Thoracic aorta (tissue), 2 donors: ENCODE measurements around the gene SLC9A2. TPM values are rescaled to one million over a fixed set of nuclear protein-coding genes. Genes with fewer than 3 reads are reported as not detected.

Source experiments
- ATAC-seq: fragments of 150-250 bp; one replicate; pipeline ENCODE4 v1.8.0; 2017; ENCODE audit warnings: low read depth; ENCODE audit not compliant: insufficient number of reproducible peaks, low FRiP score
- DNase-seq: peaks from one replicate; pipeline ENCODE4 v3.0.0-alpha.2; 2020; ENCODE audit warnings: low spot score
- H3K27ac ChIP-seq, 2 donors: fragments of 200-600 bp; sonication (generic); 1 replicate in 1 of 2; 2 replicates in 1 of 2; pipeline ENCODE4 v1.5.1; 2016; ENCODE audit warnings: mild to moderate bottlenecking in 2 of 2, moderate library complexity in 2 of 2
- H3K27me3 ChIP-seq: fragments of 200-600 bp; sonication (generic); replicated peaks from 2 replicates; pipeline ENCODE4 v1.6.0; 2016; ENCODE audit warnings: mild to moderate bottlenecking; ENCODE audit not compliant: insufficient read depth
- H3K36me3 ChIP-seq: fragments of 200-600 bp; sonication (generic); one replicate; pipeline ENCODE4 v1.5.1; 2016
- H3K4me1 ChIP-seq, 2 donors: fragments of 200-600 bp; sonication (generic); 1 replicate in 1 of 2; 2 replicates in 1 of 2; pipeline versions ENCODE4 v1.5.1 to v1.6.0; 2016; ENCODE audit warnings: low read depth in 2 of 2, mild to moderate bottlenecking in 1 of 2; ENCODE audit not compliant: control insufficient read depth in 1 of 2
- H3K4me3 ChIP-seq: fragments of 200-600 bp; sonication (generic); 2 replicates; pipeline ENCODE4 v1.5.1; 2016; ENCODE audit warnings: mild to moderate bottlenecking
- H3K9me3 ChIP-seq: fragments of 200-600 bp; sonication (generic); 2 replicates; pipeline ENCODE4 v1.5.1; 2016
- total RNA-seq, 2 donors: library from RNA; depleted of rRNA; stranded (reverse); fragments of >200 nt; gene quantifications; one replicate each; pipeline versions ENCODE4 v1.1.0 to v1.2.3, GENCODE V29; 2016
- TF ChIP-seq, protein P1 (sequence below): fragments of 200-600 bp; sonication (generic); IDR thresholded peaks from one replicate; pipeline ENCODE4 v1.5.1; 2019; ENCODE audit warnings: antibody characterized with exemption

Gene SLC9A2
- total RNA-seq, 2 donors from 2014 or later, result 0.71 TPM; not detected in 1

DNA sequence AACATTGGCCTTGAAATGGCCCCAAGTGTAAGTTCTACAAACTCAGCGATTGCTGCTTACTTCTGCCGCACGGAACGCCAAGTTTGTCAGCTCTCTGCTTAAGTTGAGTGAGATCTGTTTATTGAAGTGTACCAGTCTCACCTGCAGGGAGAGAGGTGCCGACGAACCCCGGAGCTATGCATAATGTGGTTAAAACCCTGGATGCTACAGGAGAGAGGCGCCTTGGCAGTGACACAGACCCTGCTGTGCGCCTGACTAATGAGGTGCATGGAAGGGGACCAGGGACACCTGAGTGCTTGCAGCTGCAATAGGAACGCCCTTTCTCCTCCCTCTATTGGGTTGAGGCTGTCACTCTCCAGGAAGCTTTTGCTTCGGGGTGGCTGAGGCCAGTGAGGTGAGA lies 979 bp downstream of the SLC9A2 start:
- TF ChIP-seq, protein P1, sequence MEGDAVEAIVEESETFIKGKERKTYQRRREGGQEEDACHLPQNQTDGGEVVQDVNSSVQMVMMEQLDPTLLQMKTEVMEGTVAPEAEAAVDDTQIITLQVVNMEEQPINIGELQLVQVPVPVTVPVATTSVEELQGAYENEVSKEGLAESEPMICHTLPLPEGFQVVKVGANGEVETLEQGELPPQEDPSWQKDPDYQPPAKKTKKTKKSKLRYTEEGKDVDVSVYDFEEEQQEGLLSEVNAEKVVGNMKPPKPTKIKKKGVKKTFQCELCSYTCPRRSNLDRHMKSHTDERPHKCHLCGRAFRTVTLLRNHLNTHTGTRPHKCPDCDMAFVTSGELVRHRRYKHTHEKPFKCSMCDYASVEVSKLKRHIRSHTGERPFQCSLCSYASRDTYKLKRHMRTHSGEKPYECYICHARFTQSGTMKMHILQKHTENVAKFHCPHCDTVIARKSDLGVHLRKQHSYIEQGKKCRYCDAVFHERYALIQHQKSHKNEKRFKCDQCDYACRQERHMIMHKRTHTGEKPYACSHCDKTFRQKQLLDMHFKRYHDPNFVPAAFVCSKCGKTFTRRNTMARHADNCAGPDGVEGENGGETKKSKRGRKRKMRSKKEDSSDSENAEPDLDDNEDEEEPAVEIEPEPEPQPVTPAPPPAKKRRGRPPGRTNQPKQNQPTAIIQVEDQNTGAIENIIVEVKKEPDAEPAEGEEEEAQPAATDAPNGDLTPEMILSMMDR, result no peak
- Histone ChIP-seq H3K27me3 (no peaks in the 10 kb centered on the region), H3K4me3 (no peak overlapping the region), H3K36me3 (no peaks in the 10 kb centered on the region), H3K27ac (no peak overlapping the region), H3K4me1 (peaks cover 0 to 8% of the 10 kb centered on the region in 2 donors), H3K9me3 (no peaks in the 10 kb centered on the region)
- DNase-seq (no peak), ATAC-seq (no peak)

DNA sequence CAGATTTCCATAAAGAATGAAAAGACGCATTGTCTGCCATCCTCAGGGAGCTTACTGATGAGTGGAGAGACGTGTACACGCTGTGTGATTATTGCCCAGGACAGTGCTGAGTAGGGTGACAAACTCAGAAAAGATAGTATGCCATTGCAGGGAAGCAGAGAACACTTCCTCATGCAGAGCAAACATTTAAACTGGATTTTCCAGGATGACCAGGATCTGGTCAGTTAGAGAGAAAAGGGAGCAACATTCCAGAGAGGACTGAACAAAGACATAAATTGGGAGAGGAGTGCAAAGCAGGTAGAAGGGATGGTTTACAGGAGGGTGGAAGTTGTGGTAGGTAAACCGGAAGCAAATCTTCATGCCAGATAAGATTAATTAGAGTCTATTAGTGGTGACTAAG lies 2.3 kb downstream of the SLC9A2 start:
- Histone ChIP-seq H3K4me1 (peaks cover 0 to 8% of the 10 kb centered on the region in 2 donors), H3K9me3 (no peaks in the 10 kb centered on the region), H3K27ac (no peak overlapping the region), H3K27me3 (no peaks in the 10 kb centered on the region), H3K4me3 (no peak overlapping the region), H3K36me3 (no peaks in the 10 kb centered on the region)
- TF ChIP-seq, protein P1, result no peak
- DNase-seq (no peak), ATAC-seq (no peak)

DNA sequence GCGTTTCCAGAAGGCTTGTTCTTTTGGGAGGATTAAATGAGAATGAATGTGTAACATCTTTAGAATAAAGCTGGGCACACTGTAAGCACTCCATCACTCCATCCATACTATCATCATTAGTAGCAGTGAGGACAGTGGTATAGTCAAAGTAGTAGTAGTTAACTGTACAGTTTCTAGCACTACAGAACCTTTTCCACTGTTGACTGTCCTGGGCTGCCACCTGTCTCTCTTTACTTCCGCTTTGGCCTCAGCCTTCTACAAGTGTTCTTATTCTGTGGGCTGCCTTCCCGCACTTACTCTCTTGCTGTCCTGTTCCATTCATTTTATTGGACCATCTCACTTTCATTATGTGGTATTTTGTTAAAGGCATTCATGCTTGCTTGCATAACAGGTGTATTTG lies 3.3 kb downstream of the SLC9A2 start:
- no peak overlapping the region for H3K4me3 ChIP-seq
- no peak for ATAC-seq
- no peak overlapping the region for H3K27ac ChIP-seq
- peaks cover 0 to 8% of the 10 kb centered on the region in 2 donors for H3K4me1 ChIP-seq
- H3K9me3 ChIP-seq, result no peaks in the 10 kb centered on the region
- no peak for DNase-seq
- TF ChIP-seq, protein P1, result no peak
- no peaks in the 10 kb centered on the region for H3K27me3 ChIP-seq
- no peaks in the 10 kb centered on the region for H3K36me3 ChIP-seq

- TF ChIP-seq, protein P1, result no peak
- ATAC-seq (no peak), DNase-seq (no peak)
- no peaks in the 10 kb centered on the region for H3K9me3 ChIP-seq
- H3K36me3 ChIP-seq, result no peaks in the 10 kb centered on the region
- H3K4me1 ChIP-seq, result no peaks in the 10 kb centered on the region
- H3K27me3 ChIP-seq, result no peaks in the 10 kb centered on the region
- H3K4me3 ChIP-seq, result no peak overlapping the region
- no peak overlapping the region for H3K27ac ChIP-seq
Measured at GRCh38 chr2:102630458-102630857, 11.1 kb downstream of the SLC9A2 start.

DNA sequence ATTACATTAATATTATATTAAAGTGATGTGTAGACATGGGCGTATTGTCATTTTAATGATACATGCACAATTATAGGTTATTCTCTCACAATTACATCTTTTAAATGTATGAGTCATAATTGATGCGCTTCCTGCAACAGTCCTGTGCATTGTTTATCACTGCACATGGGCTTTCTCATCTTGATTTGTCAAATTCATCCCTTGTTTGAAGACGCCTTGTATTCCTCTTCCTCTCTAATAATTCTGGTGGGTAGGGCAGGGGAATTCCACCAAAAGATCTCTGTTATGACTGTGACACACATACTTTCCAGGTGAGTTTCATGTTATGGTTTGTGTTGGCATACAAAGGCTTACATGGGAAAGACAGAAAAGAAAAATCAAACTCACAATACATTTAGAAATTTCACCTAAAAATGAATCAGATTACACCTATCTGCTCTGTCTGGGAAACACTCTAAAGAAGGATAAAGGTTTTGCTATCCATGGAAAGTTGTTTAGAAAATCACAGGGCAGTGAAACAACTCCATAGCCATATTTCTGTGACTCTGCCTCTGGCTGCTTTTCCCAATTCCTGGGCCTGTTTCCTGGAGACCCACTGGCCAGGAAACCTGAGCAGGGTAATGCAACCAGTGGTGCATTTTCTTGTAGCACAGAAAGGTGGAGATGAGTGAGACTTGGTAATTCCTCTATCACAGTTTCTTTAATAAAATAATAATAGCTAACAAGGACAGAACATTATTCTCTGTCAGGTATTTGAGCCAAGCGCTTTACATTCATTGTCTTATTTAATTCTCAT lies 13.2 kb downstream of the SLC9A2 start:
- Histone ChIP-seq H3K4me3 (no peak overlapping the region), H3K4me1 (no peaks in the 10 kb centered on the region), H3K9me3 (no peaks in the 10 kb centered on the region), H3K36me3 (no peaks in the 10 kb centered on the region), H3K27ac (no peak overlapping the region), H3K27me3 (no peaks in the 10 kb centered on the region)
- ATAC-seq (no peak), DNase-seq (no peak)
- TF ChIP-seq, protein P1, result no peak
